Smooth muscle cell of the umbilical artery (primary cell): ENCODE measurements around the gene SLC39A1. TPM values are rescaled to one million over a fixed set of nuclear protein-coding genes. Genes with fewer than 3 reads are reported as not detected.

Source experiments
- total RNA-seq: library from RNA; depleted of rRNA; stranded (reverse); fragments of >200 nt; gene quantifications from 2 replicates; pipeline ENCODE4 v1.2.3, GENCODE V29; 2014

The SLC39A1 gene, protein sequence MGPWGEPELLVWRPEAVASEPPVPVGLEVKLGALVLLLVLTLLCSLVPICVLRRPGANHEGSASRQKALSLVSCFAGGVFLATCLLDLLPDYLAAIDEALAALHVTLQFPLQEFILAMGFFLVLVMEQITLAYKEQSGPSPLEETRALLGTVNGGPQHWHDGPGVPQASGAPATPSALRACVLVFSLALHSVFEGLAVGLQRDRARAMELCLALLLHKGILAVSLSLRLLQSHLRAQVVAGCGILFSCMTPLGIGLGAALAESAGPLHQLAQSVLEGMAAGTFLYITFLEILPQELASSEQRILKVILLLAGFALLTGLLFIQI
- 112 and 126 TPM in 2 replicates for total RNA-seq

DNA sequence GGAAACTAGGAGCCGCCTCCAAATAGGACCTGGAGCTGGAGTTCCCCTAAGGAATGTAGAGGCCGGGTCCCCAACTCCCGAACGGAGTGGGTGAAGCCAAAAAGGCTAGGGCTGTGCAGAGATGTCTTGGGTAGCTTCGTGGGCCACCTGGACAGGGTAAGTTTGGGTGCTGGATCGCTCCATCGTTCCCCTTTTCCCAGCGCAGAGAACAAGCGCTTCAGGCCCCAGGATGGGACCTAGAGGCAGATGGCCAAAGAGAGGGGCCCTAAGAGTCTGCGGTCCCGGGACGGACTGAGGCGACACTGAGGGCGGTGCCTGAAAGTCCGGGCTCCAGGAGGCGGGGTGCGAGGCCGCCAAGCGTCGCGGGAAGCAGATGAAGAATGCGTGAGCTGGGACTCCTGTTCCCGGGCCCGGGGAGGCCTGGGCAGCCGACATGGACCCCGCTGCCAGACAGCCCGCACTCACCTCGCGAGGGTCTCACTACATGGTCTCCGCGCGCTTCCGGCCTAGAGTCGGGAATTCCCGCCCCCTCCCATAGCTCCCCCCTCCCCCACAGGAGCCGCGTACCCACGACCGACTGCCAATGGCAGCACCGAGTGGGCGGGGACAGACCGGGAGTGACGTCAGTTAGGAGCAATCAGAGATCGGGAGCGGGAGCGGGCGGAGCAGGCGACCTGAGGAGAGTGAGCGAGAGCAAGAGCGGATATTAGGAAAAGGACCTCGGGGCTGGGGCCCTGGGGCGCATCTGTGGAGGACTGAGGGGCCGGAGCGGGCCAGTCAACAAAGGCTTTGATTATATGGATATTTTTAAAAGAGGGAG is at the start of gene SLC39A1:
Gene SLC39A1, minus strand, starts transcription at position 508 of the 820 bp plus-strand sequence. CDS start 822 bp downstream, outside the sequence.

DNA sequence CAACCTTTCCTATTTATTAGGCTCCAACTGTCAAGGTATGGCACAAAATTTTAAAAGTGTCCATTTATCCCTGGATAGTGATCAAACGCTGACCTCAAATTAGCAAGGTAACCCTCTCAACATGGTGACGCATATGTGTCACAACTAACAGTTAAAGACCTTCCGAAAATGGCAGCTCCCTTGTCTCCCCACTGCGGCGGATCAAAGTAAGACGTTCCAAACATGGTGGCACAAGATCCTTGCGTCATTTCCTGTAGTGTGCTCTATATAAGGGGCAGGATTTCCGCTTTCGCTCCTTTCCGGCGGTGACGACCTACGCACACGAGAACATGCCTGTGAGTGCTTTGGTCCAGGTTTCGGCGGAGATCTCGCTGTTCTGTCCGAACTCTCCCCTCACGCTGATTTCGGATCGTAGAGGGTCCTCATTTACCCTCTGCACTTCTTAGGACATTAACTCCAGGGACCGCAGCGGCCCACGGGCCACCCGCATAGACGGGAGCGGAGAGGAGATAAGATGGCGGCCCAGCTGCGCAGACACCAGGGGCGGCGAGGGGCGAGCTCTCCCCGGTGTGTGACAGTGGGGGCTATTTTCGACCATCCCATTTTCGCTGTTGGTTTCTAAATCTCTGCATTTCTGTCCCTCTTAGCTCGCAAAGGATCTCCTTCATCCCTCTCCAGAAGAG is 27.3 kb upstream of the SLC39A1 start, which contains the start of gene RPS27:
Gene RPS27, plus strand, starts transcription at position 295 of the 683 bp plus-strand sequence. Its CDS starts 35 bp downstream, at position 330.

GRCh38 chr1:153985941-153986761 is 22.8 kb upstream of the SLC39A1 start, which contains the start of gene RAB13:
Gene RAB13, minus strand, starts transcription at chr1:153986339. Its CDS starts 103 bp downstream, at chr1:153986236.

GRCh38 chr1:153977250-153978240 is 14.2 kb upstream of the SLC39A1 start, which contains the start of gene JTB:
Gene JTB, minus strand, starts transcription at chr1:153977674. Its CDS starts 422 bp downstream, at chr1:153977252.

GRCh38 chr1:153967107-153967999 is 4.0 kb upstream of the SLC39A1 start, which contains the start of gene CREB3L4:
Gene CREB3L4, plus strand, starts transcription at chr1:153967902. Its CDS starts 624 bp downstream, at chr1:153968526.

GRCh38 chr1:153958111-153958960 is 5.0 kb downstream of the SLC39A1 start, which contains the start of gene CRTC2:
Gene CRTC2, minus strand, starts transcription at chr1:153958612. Its CDS starts 115 bp downstream, at chr1:153958497.

DNA sequence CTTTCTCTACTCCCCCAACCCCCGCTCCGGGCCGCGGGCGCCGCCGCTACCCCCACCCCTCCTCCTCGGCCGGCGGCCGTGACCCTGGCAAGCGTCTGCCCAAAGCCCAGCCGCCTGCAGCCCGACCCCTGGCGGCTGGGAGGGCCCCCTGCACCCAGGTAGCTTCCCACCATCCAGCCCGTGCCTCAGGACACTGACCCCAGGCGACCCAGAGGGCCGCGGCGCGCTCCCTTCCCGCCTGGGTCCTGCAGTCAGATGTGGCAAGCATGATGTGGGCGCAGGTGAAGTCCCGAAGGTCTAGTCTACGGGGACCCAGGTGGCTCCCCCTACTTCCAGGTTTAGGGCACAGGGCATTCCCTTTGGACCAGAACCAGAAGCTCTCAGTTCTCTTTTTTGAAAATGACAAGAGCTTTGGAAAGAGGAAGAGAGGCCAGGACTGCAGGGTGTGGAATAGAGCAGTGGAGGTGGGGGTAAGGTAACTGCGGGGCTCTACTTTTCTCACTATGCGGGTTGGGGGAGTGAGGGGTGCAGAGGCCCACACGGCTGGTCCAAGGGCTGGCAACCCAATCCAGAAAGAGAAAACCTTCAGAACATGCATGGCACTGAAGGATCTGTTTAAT is 16.6 kb downstream of the SLC39A1 start, which contains the start of gene DENND4B:
Gene DENND4B, minus strand, starts transcription at position 97 of the 620 bp plus-strand sequence. CDS start 2,344 bp downstream, outside the sequence.

DNA sequence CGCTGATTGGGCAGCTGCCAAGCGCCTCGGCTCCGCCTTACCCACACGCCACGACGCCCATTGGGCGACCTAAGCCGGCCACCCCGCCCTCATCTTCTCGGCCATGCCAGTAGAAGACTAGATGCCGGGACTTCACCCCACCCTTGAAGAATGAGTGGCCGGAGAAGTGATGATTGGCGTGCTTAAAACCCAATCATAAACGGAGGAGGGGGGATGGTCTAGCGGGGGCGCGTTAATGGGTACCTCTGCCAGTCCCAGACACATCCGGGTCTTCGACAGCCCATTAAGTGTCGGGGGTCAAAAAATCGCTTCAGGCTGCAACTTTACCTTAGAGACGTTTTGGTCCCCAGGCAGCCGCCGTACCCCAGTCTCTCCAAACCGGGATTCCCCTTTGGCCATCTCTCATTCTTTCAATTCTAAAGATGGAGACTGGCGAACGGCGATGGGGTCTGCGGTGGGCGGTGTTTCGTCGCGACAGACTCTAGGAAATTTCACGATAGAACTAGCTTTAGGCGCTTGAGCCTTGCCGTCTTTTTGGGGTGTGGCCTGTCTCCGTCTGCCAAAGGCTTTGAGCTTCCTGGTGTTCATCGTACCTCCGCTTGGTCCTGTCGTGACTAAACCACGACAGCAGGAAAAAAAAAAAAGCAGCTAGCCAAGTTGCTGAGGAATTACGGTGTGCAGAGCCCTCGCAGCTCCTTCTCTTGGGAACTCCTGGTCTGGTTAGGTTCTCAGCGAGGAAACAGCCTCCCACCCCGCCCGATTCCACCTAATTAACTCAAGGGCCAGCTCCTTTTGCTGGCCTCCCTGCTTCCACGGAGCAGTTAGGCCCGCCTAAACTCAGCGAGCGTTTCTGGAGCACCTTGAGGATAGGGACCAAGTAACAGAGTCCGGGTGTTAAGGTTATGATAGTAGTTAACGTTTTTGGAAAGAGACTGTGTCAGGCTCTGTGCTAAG is 40.1 kb downstream of the SLC39A1 start, which contains the start of gene GATAD2B:
Gene GATAD2B, minus strand, starts transcription at position 1 of the 954 bp plus-strand sequence. CDS start 94,625 bp downstream, outside the sequence.

Other genes with a start within 250 kb of the SLC39A1 start
- gene INTS3, start 235.5 kb downstream of the SLC39A1 start, total RNA-seq, result 34.1 and 55.4 TPM in 2 replicates
- gene SLC27A3, start 188.1 kb downstream of the SLC39A1 start, total RNA-seq, result 4.5 and 4.8 TPM in 2 replicates
- 3.6 and 8.0 TPM in 2 replicates for gene GATAD2B, start 40.6 kb downstream of the SLC39A1 start, total RNA-seq
- 24.3 and 37.8 TPM in 2 replicates for gene DENND4B, start 16.8 kb downstream of the SLC39A1 start, total RNA-seq
- gene CRTC2, start 4.9 kb downstream of the SLC39A1 start, total RNA-seq, result 3.9 and 5.4 TPM in 2 replicates
- 4.8 and 5.6 TPM in 2 replicates for gene CREB3L4, start 4.4 kb upstream of the SLC39A1 start, total RNA-seq
- gene JTB, start 14.1 kb upstream of the SLC39A1 start, total RNA-seq, result 106 and 178 TPM in 2 replicates
- 86.1 and 104 TPM in 2 replicates for gene RAB13, start 22.8 kb upstream of the SLC39A1 start, total RNA-seq
- 272 and 781 TPM in 2 replicates for gene RPS27, start 27.2 kb upstream of the SLC39A1 start, total RNA-seq
- under 0.01 and 0.05 TPM in 2 replicates for gene NUP210L, start 191.5 kb upstream of the SLC39A1 start, total RNA-seq
- gene TPM3, start 228.6 kb upstream of the SLC39A1 start, total RNA-seq, result 382 and 1,181 TPM in 2 replicates
- not detected in 2 replicates for gene CFAP141, start 242.8 kb upstream of the SLC39A1 start, total RNA-seq